Measurements from ENCODE around the gene CNTF.

- TF ChIP-seq POLR2A (IDR thresholded peaks at IDR 0.05) (no peak), CTCF (IDR thresholded peaks at IDR 0.05) (peak; percentile 5 to 44 (median 34)), POLR2AphosphoS5 (IDR thresholded peaks at IDR 0.05) (no peak), EP300 (IDR thresholded peaks at IDR 0.05) (no peak)
These were observed 45.5 kb upstream of the CNTF start for GRCh38 chr11:58576887-58577471.

All from gastroesophageal sphincter (tissue), 3 donors.